ENCODE results near the gene GALNT1.

DNA sequence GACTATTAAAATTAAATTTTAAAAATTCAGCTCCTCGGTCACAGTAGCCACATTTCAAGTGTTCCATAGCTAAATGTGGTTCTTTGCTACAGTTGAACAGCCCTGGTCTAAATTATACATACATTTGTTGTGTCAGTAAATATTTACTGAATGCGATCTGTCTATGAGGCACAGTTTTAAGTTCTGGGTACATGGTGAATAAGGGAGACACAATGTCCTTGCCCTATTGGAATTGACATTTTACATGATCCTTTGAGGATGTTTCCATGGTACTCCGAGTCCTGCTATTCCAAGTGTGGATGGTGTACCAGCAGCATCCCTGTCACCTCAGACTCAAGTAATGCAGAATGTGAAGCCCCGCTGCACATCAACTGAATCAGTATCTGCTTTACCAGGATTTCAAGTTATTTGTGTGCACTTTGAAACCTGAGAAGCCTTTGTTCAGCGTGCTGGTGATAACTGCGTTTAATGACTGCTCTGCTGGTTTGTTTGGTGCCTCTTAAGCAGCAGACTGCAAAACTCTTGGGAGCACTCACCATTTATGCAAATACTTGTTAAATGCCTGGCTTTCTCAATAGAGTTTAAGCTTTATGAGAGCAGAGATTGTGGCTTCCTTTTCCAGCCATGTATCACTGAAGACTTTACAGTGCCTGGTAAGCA lies 1.5 kb downstream of the GALNT1 start:
- TF ChIP-seq POLR2A (IDR thresholded peaks at IDR 0.05; ENCODE audit: low read depth, low read length) (no peak), TAF1 (IDR thresholded peaks at IDR 0.05; ENCODE audit: low read depth, low read length) (no peak), POLR2AphosphoS5 (IDR thresholded peaks at IDR 0.05; ENCODE audit: low read depth, low read length) (no peak), SPI1 (IDR thresholded peaks at IDR 0.05; ENCODE audit: low read depth, low read length) (no peak)

All from GM12891 (cell line).